HG03025 (cell line): ENCODE measurements around the gene SDHD.
A peak's percentile ranks its signal among the peaks of the same experiment; 100 is the strongest.
"Not testable (repeated sequence)": the region's sequence is repeated elsewhere in the genome, so short reads cannot be mapped to it uniquely, and the experiment has no call there.

Source experiments
- ATAC-seq: cut with Tn5 transposase; IDR thresholded peaks from one replicate; pipeline ENCODE4 v1.9.1; 2021; ENCODE audit warnings: mild to moderate bottlenecking, moderate library complexity; ENCODE audit not compliant: unreplicated experiment, low FRiP score

Gene SDHD

GRCh38 chr11:112086422-112087191 lies at the start of gene SDHD, which contains the start of gene TIMM8B:
Gene SDHD (plus strand): TSS chr11:112086873. CDS start chr11:112086908, 35 bp downstream.
Gene TIMM8B (minus strand): TSS chr11:112086756. CDS start chr11:112086723, 33 bp downstream.
- ATAC-seq, result peak; percentile 87

- no peak for ATAC-seq
These were observed 49.1 kb upstream of the SDHD start for GRCh38 chr11:112037527-112037926.

- ATAC-seq, result no peak
These were observed 44.3 kb upstream of the SDHD start for GRCh38 chr11:112042161-112042960.

GRCh38 chr11:112042961-112043304 lies 43.7 kb upstream of the SDHD start:
- no peak for ATAC-seq

GRCh38 chr11:112044961-112045360 lies 41.7 kb upstream of the SDHD start:
- no peak for ATAC-seq

- not testable (repeated sequence) for ATAC-seq
These were observed 40.0 kb upstream of the SDHD start for GRCh38 chr11:112046647-112047046.

- not testable (repeated sequence) for ATAC-seq
These were observed 38.4 kb upstream of the SDHD start for GRCh38 chr11:112048256-112048655.

- no peak for ATAC-seq
These were observed 36.9 kb upstream of the SDHD start for GRCh38 chr11:112049777-112050176.

GRCh38 chr11:112050721-112051120 lies 36.0 kb upstream of the SDHD start:
- ATAC-seq, result peak; percentile 87

GRCh38 chr11:112051768-112052167 lies 34.9 kb upstream of the SDHD start:
- ATAC-seq, result no peak

GRCh38 chr11:112057170-112057569 lies 29.5 kb upstream of the SDHD start:
- ATAC-seq, result no peak

GRCh38 chr11:112058103-112058502 lies 28.6 kb upstream of the SDHD start:
- no peak for ATAC-seq

GRCh38 chr11:112062923-112063322 lies 23.8 kb upstream of the SDHD start:
- no peak for ATAC-seq

- ATAC-seq, result peak; percentile 88
These were observed 12.5 kb upstream of the SDHD start, which contains the start of the genes NKAPD1 and PIH1D2 for GRCh38 chr11:112073941-112074811. Gene NKAPD1 (plus strand): TSS chr11:112074299. CDS start chr11:112075575, 1,276 bp downstream. Gene PIH1D2 (minus strand): TSS chr11:112074017. CDS start chr11:112073174, 843 bp downstream.

GRCh38 chr11:112082729-112083128 lies 3.9 kb upstream of the SDHD start:
- ATAC-seq, result no peak

GRCh38 chr11:112085822-112086421 lies 751 bp upstream of the SDHD start:
- peak; percentile 21 for ATAC-seq

GRCh38 chr11:112087212-112087611 lies 539 bp downstream of the SDHD start:
- no peak for ATAC-seq

- ATAC-seq, result not testable (repeated sequence)
These were observed 8.6 kb downstream of the SDHD start for GRCh38 chr11:112095302-112095701.

GRCh38 chr11:112096194-112096593 lies 9.5 kb downstream of the SDHD start:
- no peak for ATAC-seq
